MCF 10A (cell line): ENCODE data around the gene HMGN5. TPM values are rescaled to one million over a fixed set of nuclear protein-coding genes. Genes with fewer than 3 reads are reported as not detected.

Experiments
- BruUV-seq: library from RNA; stranded (reverse); fragments of 400-500 nt; replicated peaks from 2 replicates; lab custom pipeline; 2021; lab: Mats Ljungman, UMichigan
- CTCF ChIA-PET: fragments of 300-600 bp; sonication (Branson Sonifier 250); formaldehyde crosslinking; extraction: SDS; loops from one replicate; lab custom pipeline; 2021; ENCODE audit warnings: antibody characterized with exemption, inconsistent platforms; lab: Yijun Ruan, JAX
- POLR2A ChIA-PET: fragments of 300-600, 350-650 bp; sonication (Branson Sonifier 250); formaldehyde crosslinking; extraction: SDS; loops from one replicate; lab custom pipeline; 2020; ENCODE audit warnings: antibody characterized with exemption, inconsistent platforms; lab: Yijun Ruan, JAX
- DNase-seq: peaks from one replicate; pipeline ENCODE4 v3.0.0-alpha.2; 2018; ENCODE audit not compliant: unreplicated experiment
- H3K27ac Mint-ChIP-seq: one replicate; pipeline ENCODE4 v1.8.0; 2022; ENCODE audit warnings: mild to moderate bottlenecking, low read depth, mixed read lengths; ENCODE audit not compliant: unreplicated experiment
- H3K27me3 Mint-ChIP-seq: one replicate; pipeline ENCODE4 v1.8.0; 2022; ENCODE audit warnings: mixed read lengths; ENCODE audit not compliant: insufficient read depth, unreplicated experiment
- H3K36me3 Mint-ChIP-seq: one replicate; pipeline ENCODE4 v1.8.0; 2022; ENCODE audit warnings: mild to moderate bottlenecking, moderate library complexity, mixed read lengths; ENCODE audit not compliant: insufficient read depth, unreplicated experiment
- H3K4me1 Mint-ChIP-seq: one replicate; pipeline ENCODE4 v1.8.0; 2022; ENCODE audit warnings: mixed read lengths; ENCODE audit not compliant: insufficient read depth, unreplicated experiment
- H3K4me3 Mint-ChIP-seq: one replicate; pipeline ENCODE4 v1.8.0; 2022; ENCODE audit warnings: mild to moderate bottlenecking, moderate library complexity, mixed read lengths; ENCODE audit not compliant: unreplicated experiment
- H3K9me3 Mint-ChIP-seq: one replicate; pipeline ENCODE4 v1.8.0; 2022; ENCODE audit warnings: mixed read lengths; ENCODE audit not compliant: unreplicated experiment
- CTCF ChIP-seq: fragments of 200-600 bp; IDR thresholded peaks from one replicate; pipeline ENCODE4 v1.8.0; 2022; ENCODE audit warnings: antibody characterized with exemption, mild to moderate bottlenecking; ENCODE audit not compliant: unreplicated experiment
- intact Hi-C: fragments of 100-400 bp; cut with micrococcal nuclease; formaldehyde crosslinking; loops from 2 replicates; pipeline ENCODE4 v1.14.1; 2022
- total RNA-seq: library from RNA; stranded (reverse); gene quantifications from 2 replicates; pipeline ENCODE4 v1.2.3, GENCODE V29; 2022

The HMGN5 gene
- total RNA-seq, 1 experiment from 2014 or later: 11.8 TPM

GRCh38 chrX:81120258-81120935 lies 81.3 kb downstream of the HMGN5 start:
- POLR2A ChIA-PET: interaction anchor here (1.0 to 3.8 kb wide), 6 partner anchors 81 to 313 kb away, joined by 4 to 33 read pairs (median 6); partner anchors contain the start of genes BRWD3, HMGN5 and SH3BGRL

GRCh38 chrX:81114757-81115156 lies 87.0 kb downstream of the HMGN5 start:
- ChIA-PET CTCF (interaction anchor here (0.6 kb wide), 1 partner anchor 238 kb away, joined by 3 read pairs; no protein-coding TSS in a partner anchor), POLR2A (no interaction called here)
- TF ChIP-seq CTCF: no peak
- intact Hi-C loops: no loop called here
- Mint-ChIP-seq H3K27ac (no peak overlapping the region), H3K4me1 (no peaks in the 10 kb centered on the region), H3K4me3 (no peak overlapping the region), H3K27me3 (no peaks in the 10 kb centered on the region), H3K9me3 (peaks cover 10% of the 10 kb centered on the region), H3K36me3 (no peaks in the 10 kb centered on the region)
- BruUV-seq: no TSS peak
- no peak for DNase-seq

More at GRCh38 chrX:81120258-81120935, 81.3 kb downstream of the HMGN5 start:
- H3K4me1 Mint-ChIP-seq: no peaks in the 10 kb centered on the region
- BruUV-seq: no TSS peak
- peak; percentile 9 for DNase-seq
- H3K27me3 Mint-ChIP-seq: no peaks in the 10 kb centered on the region
- H3K4me3 Mint-ChIP-seq: peak overlapping the region; percentile 80
- CTCF ChIA-PET: interaction anchor here (0.6 to 2.7 kb wide), 10 partner anchors 13 to 448 kb away, joined by 3 to 14 read pairs (median 3); partner anchors contain the start of gene BRWD3
- intact Hi-C loops: loop anchor here (2.0 kb wide), 1 partner anchor 312 kb away; the partner anchor contains the start of gene BRWD3
- H3K36me3 Mint-ChIP-seq: no peaks in the 10 kb centered on the region
- H3K27ac Mint-ChIP-seq: peak overlapping the region; percentile 69
- no peak for TF ChIP-seq CTCF
- H3K9me3 Mint-ChIP-seq: no peaks in the 10 kb centered on the region

- H3K27ac Mint-ChIP-seq: no peak overlapping the region
- no TSS peak for BruUV-seq
- ChIA-PET CTCF (no interaction called here), POLR2A (no interaction called here)
- no peaks in the 10 kb centered on the region for H3K4me1 Mint-ChIP-seq
- H3K36me3 Mint-ChIP-seq: no peaks in the 10 kb centered on the region
- peaks cover 14% of the 10 kb centered on the region for H3K9me3 Mint-ChIP-seq
- intact Hi-C loops: no loop called here
- no peaks in the 10 kb centered on the region for H3K27me3 Mint-ChIP-seq
- no peak for TF ChIP-seq CTCF
- no peak for DNase-seq
- H3K4me3 Mint-ChIP-seq: no peak overlapping the region
Observed at GRCh38 chrX:81110286-81110685, 91.4 kb downstream of the HMGN5 start.

- no peaks in the 10 kb centered on the region for H3K27me3 Mint-ChIP-seq
- no peak overlapping the region for H3K4me3 Mint-ChIP-seq
- TF ChIP-seq CTCF: no peak
- H3K9me3 Mint-ChIP-seq: peaks cover 16% of the 10 kb centered on the region
- BruUV-seq: no TSS peak
- no peak for DNase-seq
- no peak overlapping the region for H3K27ac Mint-ChIP-seq
- no peaks in the 10 kb centered on the region for H3K4me1 Mint-ChIP-seq
- CTCF ChIA-PET: no interaction called here
- POLR2A ChIA-PET: no interaction called here
- intact Hi-C loops: no loop called here
- H3K36me3 Mint-ChIP-seq: no peaks in the 10 kb centered on the region
Observed at GRCh38 chrX:81082649-81083048, 119.1 kb downstream of the HMGN5 start.

Other genes with a start within 250 kb of the HMGN5 start
- gene SH3BGRL, start 189 bp upstream of the HMGN5 start, total RNA-seq: 43.9 and 53.4 TPM in 2 replicates